HG02943 (cell line): Measurements from ENCODE around the gene ATP11A.

Source experiments
- ATAC-seq: cut with Tn5 transposase; IDR thresholded peaks from one replicate; pipeline ENCODE4 v1.9.1; 2021; ENCODE audit warnings: mild to moderate bottlenecking, low read depth, moderate library complexity; ENCODE audit not compliant: unreplicated experiment

The ATP11A gene

GRCh38 chr13:112870051-112870331 lies 180.2 kb downstream of the ATP11A start:
- ATAC-seq: no peak

GRCh38 chr13:112870737-112871287 lies 181.0 kb downstream of the ATP11A start:
- ATAC-seq: no peak

- ATAC-seq: no peak
These were observed 181.9 kb downstream of the ATP11A start for GRCh38 chr13:112871742-112872141.

- ATAC-seq: peak; percentile 27
These were observed 183.1 kb downstream of the ATP11A start for GRCh38 chr13:112872657-112873631.

GRCh38 chr13:112873851-112874750 lies 184.3 kb downstream of the ATP11A start:
- ATAC-seq: peak; percentile 72

GRCh38 chr13:112874751-112875300 lies 185.0 kb downstream of the ATP11A start:
- ATAC-seq: no peak

- no peak for ATAC-seq
These were observed 185.8 kb downstream of the ATP11A start for GRCh38 chr13:112875627-112876026.

GRCh38 chr13:112876305-112877000 lies 186.6 kb downstream of the ATP11A start:
- ATAC-seq: no peak

GRCh38 chr13:112877066-112877465 lies 187.2 kb downstream of the ATP11A start:
- ATAC-seq: no peak

GRCh38 chr13:112877539-112877938 lies 187.7 kb downstream of the ATP11A start:
- ATAC-seq: no peak

- ATAC-seq: no peak
These were observed 188.4 kb downstream of the ATP11A start for GRCh38 chr13:112877976-112878955.

GRCh38 chr13:112879283-112879833 lies 189.5 kb downstream of the ATP11A start:
- ATAC-seq: no peak

- ATAC-seq: no peak
These were observed 190.4 kb downstream of the ATP11A start for GRCh38 chr13:112880221-112880641.

- ATAC-seq: no peak
These were observed 191.2 kb downstream of the ATP11A start for GRCh38 chr13:112880976-112881540.

GRCh38 chr13:112881656-112882554 lies 192.1 kb downstream of the ATP11A start:
- ATAC-seq: no peak

- no peak for ATAC-seq
These were observed 192.8 kb downstream of the ATP11A start for GRCh38 chr13:112882555-112883024.

GRCh38 chr13:112883241-112883945 lies 193.6 kb downstream of the ATP11A start:
- ATAC-seq: no peak
